Left forelimb (tissue), 1 donor: Measurements from ENCODE around the gene GAL3ST2.
"Not testable (repeated sequence)": the region's sequence is repeated elsewhere in the genome, so short reads cannot be mapped to it uniquely, and the experiment has no call there.

ENCODE experiments used
- DNase-seq: peaks from one replicate; pipeline ENCODE4 v3.0.0-alpha.2; 2018; ENCODE audit warnings: low spot score

Gene GAL3ST2

DNA sequence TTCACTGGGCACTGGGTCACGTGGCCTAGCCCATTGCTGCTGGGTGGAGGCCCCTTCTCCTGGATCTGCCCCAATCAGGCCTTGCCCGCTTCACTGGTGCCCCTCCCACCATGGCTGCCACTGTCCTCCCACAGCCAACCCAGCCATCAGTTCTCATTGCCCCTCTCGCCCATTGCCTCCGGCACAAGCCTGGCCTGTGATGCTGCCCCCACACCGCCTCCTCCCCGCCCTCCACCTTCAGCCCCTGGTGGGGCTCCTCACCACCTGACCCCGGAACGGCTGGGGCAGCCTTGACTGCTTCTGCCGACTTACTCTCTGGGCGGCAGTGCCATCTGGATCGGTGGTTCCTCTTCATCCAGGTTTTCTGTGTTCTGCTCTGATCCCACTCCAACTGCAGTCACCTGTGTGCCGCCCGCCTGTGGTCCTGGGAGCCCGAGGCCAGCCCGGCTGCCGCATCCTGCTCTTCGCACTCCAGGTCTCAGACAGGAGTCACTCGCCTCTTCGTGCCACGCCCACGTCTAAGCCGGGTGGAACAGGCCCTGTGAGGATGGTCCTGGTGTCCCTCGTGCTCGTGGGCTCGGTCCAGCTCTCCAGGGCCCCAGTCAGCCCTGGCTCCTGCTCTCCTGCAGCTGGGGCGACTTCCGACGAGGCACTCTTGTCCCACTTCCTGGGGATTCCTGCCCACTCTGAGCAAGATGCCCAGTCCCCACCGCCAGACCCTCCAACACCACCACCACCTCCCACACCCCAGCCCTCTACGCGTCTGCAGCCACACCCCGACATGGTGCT lies 28.0 kb upstream of the GAL3ST2 start:
- DNase-seq = no peak

DNA sequence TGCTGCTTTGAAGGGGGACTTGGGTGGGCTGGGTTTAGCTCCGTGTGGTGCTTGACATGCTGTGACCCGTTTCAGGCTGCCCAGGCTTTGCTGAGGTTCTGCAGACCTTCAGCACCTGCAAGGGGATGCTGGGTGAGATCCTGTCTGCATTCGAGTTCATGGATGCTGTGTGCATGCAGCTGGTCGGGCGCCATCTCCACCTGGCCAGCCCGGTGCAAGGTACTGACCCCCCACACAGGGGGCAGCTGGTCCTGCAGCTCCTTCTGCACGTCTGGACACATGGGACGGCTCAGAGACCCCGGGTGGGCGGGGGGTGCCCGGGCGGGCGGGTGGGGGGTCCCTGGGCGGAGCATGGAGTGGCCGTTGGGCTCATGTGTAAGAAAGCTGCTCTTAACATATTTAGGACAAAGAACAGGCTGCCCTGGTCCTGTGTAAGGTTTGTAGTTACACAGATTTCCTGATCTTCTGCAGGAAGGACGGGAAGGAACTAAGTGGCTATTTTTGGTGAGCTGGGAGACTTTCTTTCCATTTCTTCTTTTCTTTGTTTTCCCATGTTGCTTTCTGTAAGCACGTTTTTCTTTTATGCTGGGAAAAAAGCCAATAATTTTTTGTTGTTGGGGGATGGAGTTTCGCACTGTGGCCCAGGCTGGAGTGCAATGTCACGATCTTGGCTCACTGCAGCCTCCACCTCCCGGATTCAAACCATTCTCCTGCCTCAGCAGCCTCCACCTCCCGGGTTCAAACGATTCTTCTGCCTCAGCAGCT lies 26.4 kb upstream of the GAL3ST2 start:
- no peak for DNase-seq

DNA sequence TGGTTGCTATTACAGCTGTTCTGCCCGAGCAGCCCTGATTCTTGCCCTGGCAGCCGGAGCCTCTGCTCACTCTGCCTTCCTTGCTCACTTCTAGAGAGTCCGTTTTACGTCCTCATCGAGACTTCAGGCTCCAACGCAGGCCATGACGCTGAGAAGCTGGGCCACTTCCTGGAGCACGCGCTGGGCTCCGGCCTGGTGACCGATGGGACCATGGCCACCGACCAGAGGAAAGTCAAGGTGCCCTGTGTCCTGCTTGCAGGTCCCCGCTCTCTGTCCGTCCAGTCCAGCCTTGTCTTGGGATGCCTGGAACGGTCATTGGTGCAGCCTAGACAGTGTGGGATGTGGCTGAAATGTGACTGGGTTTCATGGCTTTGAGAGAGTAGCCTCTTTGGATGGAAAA lies 25.5 kb upstream of the GAL3ST2 start:
- DNase-seq = no peak

DNA sequence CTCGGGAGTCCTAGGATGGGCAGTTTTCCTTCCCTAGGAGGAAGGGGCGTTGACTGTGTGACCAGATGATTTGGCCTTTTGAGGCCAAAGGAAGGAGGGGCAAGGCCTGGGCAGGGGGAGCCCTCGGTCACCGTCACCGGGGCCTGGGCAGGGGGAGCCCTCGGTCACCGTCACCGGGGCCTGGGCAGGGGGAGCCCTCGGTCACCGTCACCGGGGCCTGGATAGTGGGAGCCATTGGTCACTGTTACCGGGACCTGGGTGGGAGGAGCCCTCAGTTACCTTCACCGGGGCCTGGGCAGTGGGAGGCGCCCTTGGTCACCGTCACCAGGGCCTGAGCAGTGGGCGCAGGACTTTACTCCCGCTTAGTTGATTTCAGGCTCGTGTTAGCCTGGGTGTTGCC lies 24.8 kb upstream of the GAL3ST2 start:
- no peak for DNase-seq

DNA sequence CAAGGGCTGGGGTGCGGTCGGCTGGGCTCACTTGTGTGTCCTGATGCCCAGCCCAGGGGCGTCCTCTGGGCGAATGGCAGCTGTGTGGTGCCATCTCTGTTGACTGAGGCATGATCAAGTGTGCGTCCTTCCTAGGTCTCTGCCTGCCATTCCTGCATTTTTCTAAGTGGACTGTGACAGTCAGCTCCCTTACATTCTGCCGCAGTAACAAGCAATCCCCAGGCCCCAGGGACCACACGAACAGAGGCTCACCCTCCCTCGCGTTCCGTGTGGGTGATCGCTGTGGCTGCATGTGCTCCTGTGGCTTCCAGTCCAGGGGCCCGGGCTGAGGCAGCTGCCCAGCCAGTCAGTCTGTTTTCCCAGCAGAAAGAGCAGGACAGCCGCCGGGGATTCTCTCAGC lies 24.4 kb upstream of the GAL3ST2 start:
- DNase-seq = no peak

DNA sequence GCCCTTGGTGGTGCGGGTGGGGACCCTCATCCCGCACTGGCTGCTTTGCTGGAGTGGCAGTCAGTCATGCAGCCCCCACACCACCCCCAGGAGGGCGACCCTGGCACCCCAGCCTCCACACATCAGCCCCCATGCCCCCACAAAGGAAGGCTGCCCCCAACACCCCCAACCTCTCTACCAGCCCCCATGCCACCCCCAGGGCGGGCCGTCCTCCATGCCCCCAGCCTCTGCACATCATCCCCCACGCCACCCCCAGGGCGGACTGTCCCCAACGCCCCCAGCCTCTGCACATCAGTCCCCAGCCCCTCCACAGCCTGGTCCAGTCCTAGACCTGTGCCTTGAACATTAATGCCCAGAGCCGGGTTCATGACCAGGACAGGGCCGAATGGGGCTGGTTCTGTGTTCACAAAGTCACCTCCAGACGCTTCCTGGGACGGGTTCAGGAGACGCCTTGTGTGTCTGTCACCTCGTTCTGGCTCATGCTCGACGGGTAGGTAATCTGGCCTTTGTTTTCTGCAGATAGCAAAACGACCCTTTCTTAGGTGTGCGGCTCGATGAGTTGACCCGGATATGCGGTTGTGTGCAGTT lies 23.8 kb upstream of the GAL3ST2 start:
- DNase-seq = no peak

DNA sequence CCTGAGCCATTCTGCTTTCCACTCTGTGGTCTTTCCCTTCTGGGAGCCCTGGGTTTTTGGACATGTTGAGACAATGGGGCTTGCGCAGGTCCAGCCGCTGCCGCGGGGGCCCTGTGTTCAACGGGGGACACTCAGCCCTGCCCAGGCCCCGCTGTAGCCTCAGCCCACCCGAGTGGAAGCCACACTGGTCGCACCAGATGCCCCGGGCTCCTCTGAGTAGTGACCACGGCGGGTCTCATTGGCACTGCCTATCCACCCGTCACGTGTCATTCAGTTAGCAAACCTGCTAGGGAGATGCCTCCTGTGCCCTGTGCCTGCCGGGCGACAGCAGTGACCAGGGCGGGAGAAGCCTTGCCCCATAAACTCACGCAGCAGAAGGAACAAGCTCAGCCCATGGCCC lies 23.1 kb upstream of the GAL3ST2 start:
- no peak for DNase-seq

DNA sequence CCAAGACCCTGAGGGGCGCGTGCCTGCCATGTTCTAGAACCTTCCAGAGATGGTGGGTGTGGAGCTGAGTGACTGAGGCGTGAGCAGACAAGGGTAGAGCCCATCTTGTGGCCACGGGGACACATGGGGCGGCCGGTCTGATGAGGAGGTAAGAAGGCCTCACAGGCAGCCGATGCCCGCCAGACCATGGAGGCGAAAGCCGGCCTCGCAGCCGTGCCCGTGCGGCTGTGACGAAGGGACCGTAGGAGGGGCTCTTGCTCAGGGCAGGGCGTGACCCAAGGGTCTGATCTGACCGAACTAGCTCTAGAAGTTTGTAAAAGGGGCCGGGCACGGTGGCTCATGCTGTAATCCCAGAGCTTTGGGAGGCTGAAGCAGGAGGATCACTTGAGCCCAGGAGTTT lies 22.6 kb upstream of the GAL3ST2 start:
- no peak for DNase-seq

DNA sequence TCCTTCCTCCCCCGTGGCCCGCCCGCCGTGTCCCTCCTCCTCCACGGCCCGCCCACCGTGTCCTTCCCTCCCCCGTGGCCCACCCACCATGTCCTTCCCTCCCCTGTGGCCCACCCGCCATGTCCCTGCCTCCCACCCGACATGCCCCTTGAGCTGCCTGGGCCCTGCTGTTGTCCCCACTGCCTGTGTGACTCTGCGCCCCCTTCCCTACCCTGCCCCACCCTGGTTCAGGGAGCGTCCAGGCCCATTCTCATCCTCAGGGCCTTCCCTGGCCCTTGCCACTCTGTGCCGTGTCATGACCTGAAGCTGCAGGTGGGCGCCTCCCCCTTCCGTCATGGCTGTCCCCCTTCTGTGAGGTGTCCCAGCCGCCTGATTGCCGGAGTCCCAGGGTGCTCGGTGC lies 21.5 kb upstream of the GAL3ST2 start:
- DNase-seq = no peak

DNA sequence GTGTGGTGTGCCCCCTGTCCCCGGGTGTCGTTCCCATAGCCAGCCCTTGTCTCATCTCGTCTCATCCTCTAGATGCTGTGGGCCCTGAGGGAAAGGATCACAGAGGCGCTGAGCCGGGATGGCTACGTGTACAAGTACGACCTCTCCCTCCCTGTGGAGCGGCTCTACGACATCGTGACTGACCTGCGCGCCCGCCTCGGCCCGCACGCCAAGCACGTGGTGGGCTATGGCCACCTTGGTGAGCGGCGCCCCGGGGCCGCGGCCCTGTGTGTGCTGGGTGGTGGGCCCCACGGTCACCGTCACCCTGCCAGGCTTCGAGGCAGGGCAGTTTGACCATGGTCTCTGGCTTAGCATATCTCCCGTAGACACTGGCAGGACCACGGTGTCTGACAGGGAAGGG lies 20.8 kb upstream of the GAL3ST2 start:
- no peak for DNase-seq

DNA sequence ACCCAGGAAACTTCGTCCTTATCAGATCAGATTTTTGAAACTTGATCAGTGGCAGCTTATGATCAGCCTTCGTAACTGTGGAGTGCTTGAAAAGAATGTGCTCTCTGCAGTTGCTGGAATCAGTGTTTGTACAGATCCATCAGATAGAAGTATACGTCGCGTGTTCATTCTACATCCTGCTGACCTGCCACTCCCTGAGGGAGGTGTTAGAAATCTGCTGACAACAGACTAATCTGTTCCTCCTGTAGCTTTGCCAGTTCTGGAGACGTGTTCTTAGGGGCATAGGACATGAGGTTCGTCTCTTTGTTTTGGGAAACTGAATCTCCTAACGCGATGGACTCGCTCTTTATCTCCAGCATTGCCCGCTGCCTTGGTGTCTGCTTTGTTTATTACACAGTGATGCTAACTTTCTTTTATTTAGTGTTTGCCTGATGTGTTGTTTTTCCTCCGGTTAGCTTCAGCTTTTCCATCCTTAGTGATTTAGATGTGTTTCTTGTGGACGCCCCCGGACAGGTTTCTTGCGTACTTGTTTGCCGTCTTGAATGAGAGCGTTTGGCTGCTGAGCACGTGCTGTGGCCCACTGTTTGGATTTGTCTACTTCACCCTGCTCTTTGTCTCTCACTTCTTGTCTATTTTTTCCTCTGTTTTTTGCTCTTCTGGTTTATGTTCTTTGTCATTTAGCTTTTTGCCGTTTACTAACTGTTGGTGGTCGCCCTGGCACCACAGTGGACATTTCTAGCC lies 17.4 kb upstream of the GAL3ST2 start:
- DNase-seq = peak; percentile 18

DNA sequence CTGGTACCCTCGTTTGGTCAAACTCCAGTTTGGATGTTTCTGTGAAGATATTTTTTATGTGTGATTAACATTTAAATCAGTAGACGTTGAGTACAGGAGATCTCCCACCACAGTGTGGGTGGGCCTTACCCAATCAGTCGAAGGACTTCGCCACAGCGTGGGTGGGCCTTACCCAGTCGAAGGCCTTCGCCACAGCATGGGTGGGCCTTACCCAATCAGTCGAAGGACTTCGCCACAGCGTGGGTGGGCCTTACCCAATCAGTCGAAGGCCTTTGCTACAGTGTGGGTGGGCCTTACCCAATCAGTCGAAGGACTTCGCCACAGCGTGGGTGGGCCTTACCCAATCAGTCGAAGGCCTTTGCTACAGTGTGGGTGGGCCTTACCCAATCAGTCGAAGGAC lies 16.7 kb upstream of the GAL3ST2 start:
- DNase-seq = not testable (repeated sequence)

DNA sequence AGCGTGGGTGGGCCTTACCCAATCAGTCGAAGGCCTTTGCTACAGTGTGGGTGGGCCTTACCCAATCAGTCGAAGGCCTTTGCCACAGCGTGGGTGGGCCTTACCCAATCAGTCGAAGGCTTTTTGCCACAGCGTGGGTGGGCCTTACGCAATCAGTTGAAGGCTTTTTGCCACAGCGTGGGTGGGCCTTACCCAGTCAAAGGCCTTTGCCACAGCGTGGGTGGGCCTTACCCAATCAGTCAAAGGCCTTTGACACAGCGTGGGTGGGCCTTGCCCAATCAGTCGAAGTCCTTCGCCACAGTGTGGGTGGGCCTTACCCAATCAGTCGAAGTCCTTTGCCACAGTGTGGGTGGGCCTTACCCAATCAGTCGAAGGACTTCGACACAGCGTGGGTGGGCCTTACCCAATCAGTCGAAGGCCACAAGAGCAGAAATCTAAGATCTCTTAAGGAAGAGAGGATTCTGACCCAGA lies 16.3 kb upstream of the GAL3ST2 start:
- DNase-seq = peak; percentile 48

DNA sequence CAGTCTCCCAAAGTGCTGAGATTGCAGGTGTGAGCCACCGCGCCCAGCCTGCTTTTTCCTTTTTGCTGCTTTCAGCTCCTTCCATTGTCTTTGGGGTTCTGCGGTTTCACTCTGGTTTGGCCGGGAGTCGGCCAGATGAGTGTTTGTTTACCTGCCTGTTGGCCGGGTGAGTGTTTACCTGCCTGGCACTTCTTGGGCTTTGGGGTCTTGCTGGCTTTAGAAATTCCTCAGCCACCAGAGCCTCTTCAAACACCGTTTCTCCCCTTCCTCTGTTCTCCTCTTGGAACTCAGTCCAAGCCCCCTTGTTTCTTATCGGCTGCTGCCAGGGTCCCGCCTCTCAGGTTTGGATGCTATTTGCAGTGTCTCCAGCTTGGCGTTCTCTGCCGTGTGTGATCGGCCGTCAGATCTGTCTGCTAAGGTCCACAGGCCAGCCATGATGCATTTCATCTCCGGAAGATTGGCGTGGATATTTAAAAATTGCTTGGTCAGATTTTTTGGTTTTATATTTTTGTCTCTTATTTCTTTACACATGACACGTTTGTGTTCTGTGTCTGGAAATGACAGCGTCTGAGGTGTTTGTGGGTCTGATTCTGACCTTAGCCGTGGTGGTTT lies 14.2 kb upstream of the GAL3ST2 start:
- peak; percentile 40 for DNase-seq

DNA sequence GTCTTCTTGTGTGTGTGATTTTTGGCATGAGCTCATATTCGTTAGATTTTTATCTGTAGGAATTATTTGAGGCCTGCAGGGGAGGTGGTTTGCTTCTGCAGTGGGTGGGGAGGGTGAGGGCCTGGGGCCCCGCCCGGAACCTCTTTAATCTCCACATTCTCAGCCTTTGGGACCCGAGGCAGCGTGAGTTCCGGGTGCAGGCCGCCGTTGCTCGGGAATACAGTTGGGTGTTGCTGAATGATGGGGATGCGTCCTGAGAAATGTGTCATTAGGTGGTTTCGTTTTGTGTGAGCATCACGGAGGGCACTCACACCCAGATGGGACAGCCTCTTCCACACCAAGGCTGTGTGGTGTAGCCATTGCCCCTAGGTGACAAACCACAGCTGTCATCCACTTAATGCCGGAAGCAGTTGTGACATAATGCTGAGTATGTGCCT lies 13.7 kb upstream of the GAL3ST2 start:
- peak; percentile 61 for DNase-seq

DNA sequence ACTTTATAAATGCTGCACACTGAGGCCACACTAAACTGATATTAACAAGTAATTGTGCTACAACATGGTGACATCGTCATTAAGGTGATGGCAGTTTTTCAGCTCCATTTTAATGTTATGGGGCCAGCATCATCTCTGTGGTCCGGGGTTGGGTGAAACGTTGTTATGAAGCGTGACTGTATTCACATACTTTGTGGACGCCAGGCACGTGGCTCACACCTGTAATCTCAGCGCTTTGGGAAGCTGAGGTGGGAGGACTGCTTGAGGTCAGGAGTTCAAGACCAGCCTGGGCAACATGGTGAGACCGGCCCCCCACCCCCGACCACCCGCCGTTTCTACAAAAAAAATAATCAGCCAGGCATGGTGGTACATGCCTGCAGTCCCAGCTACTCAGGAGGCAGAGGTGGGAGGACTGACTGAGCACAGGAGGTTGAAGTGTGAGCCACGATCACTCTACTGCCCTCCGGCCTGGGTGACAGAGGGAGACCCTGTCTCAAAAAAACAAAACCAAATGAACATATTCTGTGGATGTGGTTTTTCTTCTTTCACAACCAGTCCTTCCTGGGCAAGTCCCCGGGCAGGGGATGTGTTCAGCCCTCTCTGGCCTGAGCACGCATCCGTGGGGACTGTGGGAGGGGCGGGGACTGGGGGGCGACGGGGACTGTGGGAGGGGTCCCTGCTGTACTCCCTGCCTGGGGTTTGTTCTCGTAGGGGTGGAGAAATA lies 12.9 kb upstream of the GAL3ST2 start:
- DNase-seq = no peak

DNA sequence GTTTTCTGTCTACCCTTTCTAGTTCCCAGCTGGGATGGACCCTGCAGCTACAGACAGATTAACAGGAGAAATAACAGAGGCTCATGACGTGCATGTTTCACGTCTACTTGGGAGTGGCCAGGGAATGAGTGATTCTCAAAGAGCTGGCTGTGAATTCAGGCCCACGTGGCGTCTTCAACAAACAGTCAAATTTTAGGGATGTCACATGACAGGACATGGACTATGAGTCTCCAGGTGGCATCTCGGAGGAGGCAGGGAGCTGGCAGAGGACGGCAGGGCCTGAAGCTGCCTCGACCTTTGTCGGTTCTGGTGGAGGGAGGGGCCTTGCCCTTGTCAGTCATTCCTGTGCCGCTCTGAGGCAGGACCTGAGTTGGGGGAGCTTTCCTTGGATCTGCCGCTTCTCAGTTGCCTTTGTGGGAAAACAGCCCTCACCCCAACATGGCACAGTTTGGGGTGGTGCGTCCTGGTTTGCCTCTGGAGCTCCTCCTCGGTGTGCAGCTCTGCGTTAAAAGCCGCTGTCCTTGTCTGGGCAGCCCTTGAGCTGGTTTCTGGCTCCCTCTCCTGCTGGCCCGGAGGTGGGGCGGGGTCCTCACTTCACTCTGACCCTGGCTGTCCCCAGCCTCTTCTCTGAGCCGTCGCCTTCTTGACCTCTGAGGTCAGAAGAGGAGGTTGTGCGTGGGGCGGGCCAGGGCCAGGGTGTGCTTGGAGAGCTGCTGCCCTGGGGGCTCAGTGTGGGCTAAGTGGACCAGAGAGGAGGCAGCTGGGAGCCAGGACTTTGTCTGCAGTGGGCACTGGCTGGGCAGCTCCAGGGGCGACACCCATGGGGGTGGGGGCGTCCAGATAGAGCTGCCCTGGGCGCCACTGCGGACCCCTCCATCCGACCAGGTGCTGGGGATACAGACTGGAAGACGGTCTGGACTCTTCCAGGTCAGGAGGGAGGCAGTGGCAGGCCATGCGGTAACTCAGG lies 12.1 kb upstream of the GAL3ST2 start:
- DNase-seq = no peak

DNA sequence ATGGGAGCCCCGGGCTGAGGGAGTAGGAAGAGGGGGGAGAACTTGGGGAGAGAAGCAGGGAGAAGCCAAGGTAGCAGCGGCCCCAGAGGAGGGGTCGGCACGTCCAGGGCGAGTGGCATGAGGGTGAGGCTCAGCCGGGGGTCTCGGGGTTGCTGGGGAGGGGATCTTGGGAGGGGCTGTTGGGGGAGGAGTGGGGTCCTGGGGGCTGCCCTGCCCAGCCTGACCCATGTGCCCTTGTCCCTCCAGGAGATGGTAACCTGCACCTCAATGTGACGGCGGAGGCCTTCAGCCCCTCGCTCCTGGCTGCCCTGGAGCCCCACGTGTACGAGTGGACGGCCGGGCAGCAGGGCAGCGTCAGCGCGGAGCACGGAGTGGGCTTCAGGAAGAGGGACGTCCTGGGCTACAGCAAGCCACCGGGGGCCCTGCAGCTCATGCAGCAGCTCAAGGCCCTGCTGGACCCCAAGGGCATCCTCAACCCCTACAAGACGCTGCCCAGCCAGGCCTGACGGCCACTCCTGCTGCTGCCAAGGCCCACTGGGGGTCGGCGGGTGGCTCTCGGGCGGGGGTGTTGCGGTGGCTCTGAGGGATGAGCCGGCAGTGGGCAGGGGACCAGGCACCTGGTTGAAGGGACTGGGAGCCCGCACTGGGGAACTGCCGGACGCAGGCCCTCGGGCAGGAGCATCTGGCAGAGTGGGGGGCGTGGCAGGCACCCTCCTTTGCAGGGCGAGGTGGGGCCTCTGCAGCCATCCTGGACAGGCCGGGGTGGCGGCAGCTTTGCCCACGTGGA lies 9.0 kb upstream of the GAL3ST2 start:
- DNase-seq = no peak

DNA sequence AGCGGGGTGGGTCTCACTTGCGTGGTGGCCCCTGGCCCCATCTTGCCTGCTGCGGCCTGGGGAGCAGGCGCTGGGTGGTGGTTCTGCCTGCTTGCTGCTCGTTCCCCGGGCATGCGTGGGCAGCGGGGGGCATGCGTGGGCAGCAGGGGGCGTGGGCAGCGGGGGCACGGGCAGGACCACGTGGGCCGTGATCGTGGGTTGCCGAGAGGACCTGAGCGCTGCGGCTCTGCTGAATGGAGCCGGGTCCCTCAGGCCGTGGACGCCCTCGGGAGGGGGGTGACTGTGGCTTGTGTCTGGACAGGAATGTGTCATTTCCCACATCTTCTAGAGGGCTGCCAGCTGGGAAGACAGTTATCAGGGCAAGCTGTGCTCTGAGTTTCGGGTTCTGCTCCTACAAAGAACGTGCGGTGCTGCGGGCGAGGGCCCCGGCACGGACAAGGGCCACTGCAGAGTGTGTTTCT lies 8.3 kb upstream of the GAL3ST2 start:
- DNase-seq = no peak
